T-helper 1 cell (primary cell): Measurements from ENCODE around the gene TRIAP1.

Source experiments
- DNase-seq, 5 donors: peaks; one replicate each; pipeline ENCODE4 v3.0.0-alpha.2; 2012 to 2020

TRIAP1 gene

GRCh38 chr12:120428597-120429229 lies 17.5 kb downstream of the TRIAP1 start:
- DNase-seq: no peak

GRCh38 chr12:120425797-120426196 lies 20.4 kb downstream of the TRIAP1 start:
- DNase-seq: no peak

- DNase-seq: no peak
These were observed 23.2 kb downstream of the TRIAP1 start for GRCh38 chr12:120422892-120423456.

GRCh38 chr12:120421701-120422100 lies 24.5 kb downstream of the TRIAP1 start:
- DNase-seq: no peak

- DNase-seq: no peak
These were observed 28.1 kb downstream of the TRIAP1 start for GRCh38 chr12:120417917-120418580.

GRCh38 chr12:120416490-120417216 lies 29.5 kb downstream of the TRIAP1 start:
- DNase-seq: no peak

GRCh38 chr12:120413901-120414695 lies 32.1 kb downstream of the TRIAP1 start:
- DNase-seq: no peak

- DNase-seq: no peak
These were observed 33.8 kb downstream of the TRIAP1 start for GRCh38 chr12:120412421-120412820.

GRCh38 chr12:120408771-120409170 lies 37.4 kb downstream of the TRIAP1 start:
- no peak for DNase-seq

- DNase-seq: no peak
These were observed 39.6 kb downstream of the TRIAP1 start for GRCh38 chr12:120406553-120406952.

GRCh38 chr12:120406069-120406468 lies 40.1 kb downstream of the TRIAP1 start:
- no peak for DNase-seq

GRCh38 chr12:120404271-120404670 lies 41.9 kb downstream of the TRIAP1 start:
- DNase-seq: no peak

GRCh38 chr12:120403869-120404268 lies 42.3 kb downstream of the TRIAP1 start:
- no peak for DNase-seq

GRCh38 chr12:120402217-120402616 lies 44.0 kb downstream of the TRIAP1 start:
- DNase-seq: no peak

- DNase-seq: no peak
These were observed 46.7 kb downstream of the TRIAP1 start for GRCh38 chr12:120399531-120399930.

GRCh38 chr12:120397824-120398540 lies 48.2 kb downstream of the TRIAP1 start:
- DNase-seq: no peak

GRCh38 chr12:120394483-120395367 lies 51.5 kb downstream of the TRIAP1 start:
- no peak for DNase-seq
